ENCODE data around the gene ULBP3. TPM values are rescaled to one million over a fixed set of nuclear protein-coding genes. Genes with fewer than 3 reads are reported as not detected.

ULBP3 gene
- total and polyA plus RNA-seq, 2 of the 4 experiments (the other 2 are of a cell fraction), result 11.1 to 35.1 TPM

DNA sequence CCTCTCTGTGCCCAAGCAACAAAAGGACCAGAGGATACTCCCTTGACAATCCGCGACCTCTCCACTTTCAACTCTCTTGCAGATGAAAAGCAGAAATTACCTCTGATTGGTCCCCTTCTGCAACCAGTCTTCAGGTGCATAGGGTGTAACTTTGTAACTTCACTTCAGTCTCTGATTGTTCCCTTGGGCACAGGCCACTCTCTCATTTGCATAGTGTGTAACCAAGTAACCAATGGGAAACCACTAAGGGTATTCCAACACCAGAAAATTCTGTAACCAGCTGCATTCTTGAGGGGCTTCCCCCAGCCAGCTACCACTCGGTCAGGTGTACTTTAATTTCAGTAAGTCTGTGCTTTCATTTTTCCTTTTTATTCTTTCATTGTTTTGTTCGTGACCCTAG is 39.2 kb downstream of the ULBP3 start:
- WGBS, 2 experiments (ENCODE audit: extremely low coverage in 2 of 2, insufficient read length in 1 of 2), result no CpG with 5 or more reads among the region's 4 CpGs
- H3K23ac ChIP-seq (ENCODE audit: low read depth, low read length), result no peak overlapping the region
- H3K4me1 ChIP-seq (ENCODE audit: control insufficient read depth, insufficient read depth, low read length), result peaks cover 3% of the 10 kb centered on the region; the same call in 1 of the 2 replicates
- in situ Hi-C loops (cut with MboI; ENCODE audit: low sequenced_read_pairs) (no loop called here), intact Hi-C loops (cut with micrococcal nuclease) (no loop called here), dilution Hi-C loops (cut with HindIII; ENCODE audit: low sequenced_read_pairs, unreplicated experiment) (no loop called here)
- POLR2A ChIA-PET (ENCODE audit: unreplicated experiment), result interaction anchor here (0.6 kb wide), 1 partner anchor 383 kb away, joined by 3 read pairs; no protein-coding TSS in a partner anchor
- no peak overlapping the region for H3K27ac ChIP-seq (ENCODE audit: insufficient read depth, low read length)
- H2BK20ac ChIP-seq (ENCODE audit: low read depth, low read length), result no peak overlapping the region
- H3K9me1 ChIP-seq (ENCODE audit: insufficient read depth, low read length), result no peaks in the 10 kb centered on the region
- no peak overlapping the region for H3K9ac ChIP-seq (ENCODE audit: low read depth, low read length)
- no peak overlapping the region for H2AK9ac ChIP-seq (replicated peaks; ENCODE audit: low read depth, low read length, poor library complexity)
- ATAC-seq (ENCODE audit: low read depth), result no peak
- 0 out of 2 replicates have a peak, but pooled peaks cover 2% of the 10 kb centered on the region for H3K9me3 ChIP-seq (ENCODE audit: control insufficient read depth, insufficient read depth, low read length)
- no peak overlapping the region for H4K91ac ChIP-seq (ENCODE audit: insufficient read depth, low read depth, low read length)
- H3K4me3 ChIP-seq (ENCODE audit: insufficient read depth, low read depth, low read length), result no peak overlapping the region
- no peak overlapping the region for H3K56ac ChIP-seq (ENCODE audit: extremely low read depth, insufficient read depth, low read length)
- no peak overlapping the region for H3K4me2 ChIP-seq (ENCODE audit: low read depth, low read length)
- no TSS peak for BruUV-seq (replicated peaks)
- DNase-seq, result no peak
- H2BK5ac ChIP-seq (ENCODE audit: low read depth, low read length, poor library complexity, severe bottlenecking), result no peak overlapping the region
- H3K27me3 ChIP-seq (ENCODE audit: control insufficient read depth, insufficient read depth, low read length), result peaks cover 82% of the 10 kb centered on the region
- no peak overlapping the region for H4K5ac ChIP-seq (ENCODE audit: low read depth, low read length)
- H2BK120ac ChIP-seq (ENCODE audit: low read depth, low read length), result no peak overlapping the region
- H4K8ac ChIP-seq (ENCODE audit: low read depth in 2 of 2, low read length in 2 of 2), result no peak overlapping the region
- H2BK15ac ChIP-seq (ENCODE audit: low read depth, low read length), result no peak overlapping the region
- no peak overlapping the region for H3K4ac ChIP-seq (ENCODE audit: low read depth, low read length)
- CTCF ChIA-PET, result interaction anchor here (0.6 kb wide), 1 partner anchor 1327 kb away, joined by 3 read pairs; no protein-coding TSS in a partner anchor
- H3K18ac ChIP-seq (ENCODE audit: low read depth, low read length), result no peak overlapping the region
- H3K79me1 ChIP-seq (ENCODE audit: low read depth in 1 of 2, low read length in 2 of 2), result no peaks in the 10 kb centered on the region
- no peak for TF ChIP-seq RCOR1 (IDR thresholded peaks at IDR 0.05; ENCODE audit: insufficient replicate concordance, low read length)
- no peak for TF ChIP-seq NFE2L2 (IDR thresholded peaks at IDR 0.05; ENCODE audit: low read depth, low read length)
- TF ChIP-seq BHLHE40 (IDR thresholded peaks at IDR 0.05; ENCODE audit: low read depth, low read length), result no peak
- no peak for TF ChIP-seq FOS (IDR thresholded peaks at IDR 0.05; ENCODE audit: low read depth, low read length)
- TF ChIP-seq, protein P1, sequence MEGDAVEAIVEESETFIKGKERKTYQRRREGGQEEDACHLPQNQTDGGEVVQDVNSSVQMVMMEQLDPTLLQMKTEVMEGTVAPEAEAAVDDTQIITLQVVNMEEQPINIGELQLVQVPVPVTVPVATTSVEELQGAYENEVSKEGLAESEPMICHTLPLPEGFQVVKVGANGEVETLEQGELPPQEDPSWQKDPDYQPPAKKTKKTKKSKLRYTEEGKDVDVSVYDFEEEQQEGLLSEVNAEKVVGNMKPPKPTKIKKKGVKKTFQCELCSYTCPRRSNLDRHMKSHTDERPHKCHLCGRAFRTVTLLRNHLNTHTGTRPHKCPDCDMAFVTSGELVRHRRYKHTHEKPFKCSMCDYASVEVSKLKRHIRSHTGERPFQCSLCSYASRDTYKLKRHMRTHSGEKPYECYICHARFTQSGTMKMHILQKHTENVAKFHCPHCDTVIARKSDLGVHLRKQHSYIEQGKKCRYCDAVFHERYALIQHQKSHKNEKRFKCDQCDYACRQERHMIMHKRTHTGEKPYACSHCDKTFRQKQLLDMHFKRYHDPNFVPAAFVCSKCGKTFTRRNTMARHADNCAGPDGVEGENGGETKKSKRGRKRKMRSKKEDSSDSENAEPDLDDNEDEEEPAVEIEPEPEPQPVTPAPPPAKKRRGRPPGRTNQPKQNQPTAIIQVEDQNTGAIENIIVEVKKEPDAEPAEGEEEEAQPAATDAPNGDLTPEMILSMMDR (conservative IDR thresholded peaks at IDR 0.05; ENCODE audit: low read depth, low read length), result no peak
- TF ChIP-seq CEBPB (IDR thresholded peaks at IDR 0.05; ENCODE audit: low read depth, low read length), result no peak
- TF ChIP-seq RAD21 (IDR thresholded peaks at IDR 0.05; ENCODE audit: low read length), result no peak
- no peak for TF ChIP-seq CHD1 (IDR thresholded peaks at IDR 0.05; ENCODE audit: low read depth, low read length)
- no peak for TF ChIP-seq MXI1 (IDR thresholded peaks at IDR 0.05; ENCODE audit: borderline replicate concordance, low read depth, low read length)
- no peak for TF ChIP-seq POLR2A (IDR thresholded peaks at IDR 0.05; ENCODE audit: low read depth, low read length)
- no peak for TF ChIP-seq MAFK (IDR thresholded peaks at IDR 0.05; ENCODE audit: low read depth, low read length)
- TF ChIP-seq ELK1 (IDR thresholded peaks at IDR 0.05; ENCODE audit: borderline replicate concordance, low read depth, low read length), result no peak
- no peak for TF ChIP-seq RFX5 (IDR thresholded peaks at IDR 0.05; ENCODE audit: low read depth, low read length)
- no peak for TF ChIP-seq SMC3 (IDR thresholded peaks at IDR 0.05; ENCODE audit: low read depth, low read length)
- no peak for TF ChIP-seq MAZ (IDR thresholded peaks at IDR 0.05; ENCODE audit: borderline replicate concordance, low read depth, low read length)
- TF ChIP-seq USF2 (IDR thresholded peaks at IDR 0.05; ENCODE audit: low read depth, low read length), result no peak
- H2AK5ac ChIP-seq (ENCODE audit: low read depth, low read length), result no peak overlapping the region
- no peaks in the 10 kb centered on the region for H4K20me1 ChIP-seq (ENCODE audit: insufficient read depth, low read length)
- no peak overlapping the region for H2AFZ ChIP-seq (replicated peaks; ENCODE audit: low read length, poor library complexity)
- no peak overlapping the region for H3K14ac ChIP-seq (replicated peaks; ENCODE audit: low read depth, low read length)
- no peaks in the 10 kb centered on the region for H3K36me3 ChIP-seq (ENCODE audit: control insufficient read depth, insufficient read depth, low read length)
